ENCODE data around the gene AGAP5. TPM values are rescaled to one million over a fixed set of nuclear protein-coding genes. Genes with fewer than 3 reads are reported as not detected.
"Not testable (repeated sequence)": the region's sequence is repeated elsewhere in the genome, so short reads cannot be mapped to it uniquely, and the experiment has no call there.

Gene AGAP5
- total RNA-seq, 1 donor from 2014 or later, result 12.8 TPM

GRCh38 chr10:73730153-73730906 lies 32.4 kb upstream of the AGAP5 start:
- no peaks in the 10 kb centered on the region for H3K27me3 Mint-ChIP-seq (ENCODE audit: low read depth)
- peaks cover 5% of the 10 kb centered on the region for H3K36me3 Mint-ChIP-seq
- H3K27ac Mint-ChIP-seq, result peak overlapping the region; percentile 97
- DNase-seq (ENCODE audit: low spot score in 2 of 2, unreplicated experiment in 2 of 2), result peak; percentile 71 to 90
- no peak for TF ChIP-seq CTCF (IDR thresholded peaks at IDR 0.05; ENCODE audit: unreplicated experiment)
- H3K4me3 Mint-ChIP-seq, result peak overlapping the region; percentile 97
- peaks cover 11% of the 10 kb centered on the region for H3K4me1 Mint-ChIP-seq
- H3K9me3 Mint-ChIP-seq, result no peaks in the 10 kb centered on the region

- not testable (repeated sequence) for H3K9me3 Mint-ChIP-seq; H3K27me3 Mint-ChIP-seq (ENCODE audit: low read depth); DNase-seq (ENCODE audit: low spot score in 2 of 2, unreplicated experiment in 2 of 2); H3K36me3 Mint-ChIP-seq
- peak overlapping the region; percentile 97 for H3K27ac Mint-ChIP-seq
- H3K4me3 Mint-ChIP-seq, result peak overlapping the region; percentile 97
- peaks cover 11% of the 10 kb centered on the region for H3K4me1 Mint-ChIP-seq
These were observed 31.9 kb upstream of the AGAP5 start for GRCh38 chr10:73729781-73730152.

GRCh38 chr10:73723516-73723915 lies 25.6 kb upstream of the AGAP5 start:
- no peaks in the 10 kb centered on the region for H3K9me3 Mint-ChIP-seq
- H3K27me3 Mint-ChIP-seq (ENCODE audit: low read depth), result no peaks in the 10 kb centered on the region
- peaks cover 22% of the 10 kb centered on the region for H3K36me3 Mint-ChIP-seq
- no peak overlapping the region for H3K4me3 Mint-ChIP-seq
- no peak for DNase-seq (ENCODE audit: low spot score in 2 of 2, unreplicated experiment in 2 of 2)
- no peak for TF ChIP-seq CTCF (IDR thresholded peaks at IDR 0.05; ENCODE audit: unreplicated experiment)
- no peak overlapping the region for H3K27ac Mint-ChIP-seq
- no peaks in the 10 kb centered on the region for H3K4me1 Mint-ChIP-seq

- H3K4me1 Mint-ChIP-seq; H3K4me3 Mint-ChIP-seq; H3K27me3 Mint-ChIP-seq (ENCODE audit: low read depth); DNase-seq (ENCODE audit: low spot score in 2 of 2, unreplicated experiment in 2 of 2); H3K9me3 Mint-ChIP-seq; H3K27ac Mint-ChIP-seq: not testable (repeated sequence)
- H3K36me3 Mint-ChIP-seq, result peaks cover 24% of the 10 kb centered on the region
These were observed 22.7 kb upstream of the AGAP5 start for GRCh38 chr10:73720561-73720960.

GRCh38 chr10:73717556-73717955 lies 19.6 kb upstream of the AGAP5 start:
- Mint-ChIP-seq H3K4me1 (no peaks in the 10 kb centered on the region), H3K4me3 (no peak overlapping the region), H3K36me3 (peaks cover 19% of the 10 kb centered on the region), H3K9me3 (no peaks in the 10 kb centered on the region), H3K27ac (no peak overlapping the region), H3K27me3 (ENCODE audit: low read depth) (no peaks in the 10 kb centered on the region)
- TF ChIP-seq CTCF (IDR thresholded peaks at IDR 0.05; ENCODE audit: unreplicated experiment), result no peak
- no peak for DNase-seq (ENCODE audit: low spot score in 2 of 2, unreplicated experiment in 2 of 2)

GRCh38 chr10:73716251-73716650 lies 18.3 kb upstream of the AGAP5 start:
- Mint-ChIP-seq H3K36me3 (peaks cover 18% of the 10 kb centered on the region), H3K4me3 (no peak overlapping the region), H3K9me3 (no peaks in the 10 kb centered on the region), H3K27ac (no peak overlapping the region), H3K27me3 (ENCODE audit: low read depth) (no peaks in the 10 kb centered on the region), H3K4me1 (no peaks in the 10 kb centered on the region)
- DNase-seq (ENCODE audit: low spot score in 2 of 2, unreplicated experiment in 2 of 2), result no peak
- no peak for TF ChIP-seq CTCF (IDR thresholded peaks at IDR 0.05; ENCODE audit: unreplicated experiment)

GRCh38 chr10:73715179-73716156 lies 17.6 kb upstream of the AGAP5 start:
- H3K27ac Mint-ChIP-seq; H3K27me3 Mint-ChIP-seq (ENCODE audit: low read depth); H3K9me3 Mint-ChIP-seq; DNase-seq (ENCODE audit: low spot score in 2 of 2, unreplicated experiment in 2 of 2); H3K4me3 Mint-ChIP-seq; H3K4me1 Mint-ChIP-seq: not testable (repeated sequence)
- H3K36me3 Mint-ChIP-seq, result peaks cover 20% of the 10 kb centered on the region

- not testable (repeated sequence) for H3K4me1 Mint-ChIP-seq; DNase-seq (ENCODE audit: low spot score in 2 of 2, unreplicated experiment in 2 of 2); H3K27me3 Mint-ChIP-seq (ENCODE audit: low read depth); H3K9me3 Mint-ChIP-seq; H3K4me3 Mint-ChIP-seq; H3K27ac Mint-ChIP-seq
- H3K36me3 Mint-ChIP-seq, result peaks cover 20% of the 10 kb centered on the region
These were observed 16.6 kb upstream of the AGAP5 start for GRCh38 chr10:73714483-73714882.

- not testable (repeated sequence) for H3K27me3 Mint-ChIP-seq (ENCODE audit: low read depth); H3K4me1 Mint-ChIP-seq; H3K4me3 Mint-ChIP-seq; H3K27ac Mint-ChIP-seq; DNase-seq (ENCODE audit: low spot score in 2 of 2, unreplicated experiment in 2 of 2); H3K9me3 Mint-ChIP-seq
- H3K36me3 Mint-ChIP-seq, result peaks cover 15% of the 10 kb centered on the region
These were observed 16.0 kb upstream of the AGAP5 start for GRCh38 chr10:73713912-73714311.

Measured in mesothelial cell of epicardium (in vitro differentiated cells).